Putamen (tissue), 1 donor: ENCODE results near the gene CEL.
"Not testable (repeated sequence)": the region's sequence is repeated elsewhere in the genome, so short reads cannot be mapped to it uniquely, and the experiment has no call there.

Experiments used
- DNase-seq: peaks from one replicate; pipeline ENCODE4 v3.0.0-alpha.2; 2016; ENCODE audit warnings: low spot score

The CEL gene

DNA sequence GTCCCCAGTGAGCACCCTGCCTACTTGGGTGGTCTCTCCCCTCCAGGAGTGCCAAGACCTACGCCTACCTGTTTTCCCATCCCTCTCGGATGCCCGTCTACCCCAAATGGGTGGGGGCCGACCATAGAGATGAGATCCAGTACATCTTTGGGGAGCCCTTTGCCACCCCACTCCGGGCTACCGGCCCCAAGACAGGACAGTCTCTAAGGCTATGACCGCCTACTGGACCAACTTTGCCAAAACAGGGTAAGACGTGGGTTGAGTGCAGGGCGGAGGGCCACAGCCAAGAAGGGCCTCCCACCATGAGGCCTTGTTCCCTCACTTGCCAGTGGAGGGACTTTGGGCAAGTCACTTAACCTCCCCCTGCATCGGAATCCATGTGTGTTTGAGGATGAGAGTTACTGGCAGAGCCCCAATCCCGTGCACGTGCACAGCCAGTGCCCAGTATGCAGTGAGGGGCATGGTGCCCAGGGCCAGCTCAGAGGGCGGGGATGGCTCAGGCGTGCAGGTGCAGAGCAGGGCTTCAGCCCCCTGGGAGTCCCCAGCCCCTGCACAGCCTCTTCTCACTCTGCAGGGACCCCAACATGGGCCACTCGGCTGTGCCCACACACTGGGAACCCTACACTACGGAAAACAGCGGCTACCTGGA lies 24.6 kb downstream of the CEL start:
- not testable (repeated sequence) for DNase-seq

DNA sequence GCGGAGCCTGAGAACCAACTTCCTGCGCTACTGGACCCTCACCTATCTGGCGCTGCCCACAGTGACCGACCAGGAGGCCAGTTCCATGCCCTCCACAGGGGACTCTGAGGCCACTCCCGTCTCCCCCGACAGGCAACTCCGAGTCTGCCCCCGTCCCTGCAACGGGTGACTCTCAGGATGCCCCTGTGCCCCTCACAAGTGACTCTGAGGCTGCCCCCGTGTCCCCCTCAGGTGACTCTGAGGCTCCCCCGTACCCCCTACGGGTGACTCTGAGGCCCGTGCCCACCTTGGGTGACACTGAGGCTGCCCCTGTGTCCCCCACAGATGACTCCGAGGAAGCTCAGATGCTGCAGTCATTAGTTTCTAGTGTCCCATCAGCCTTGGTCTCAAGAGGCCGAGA lies 25.1 kb downstream of the CEL start:
- DNase-seq = no peak

DNA sequence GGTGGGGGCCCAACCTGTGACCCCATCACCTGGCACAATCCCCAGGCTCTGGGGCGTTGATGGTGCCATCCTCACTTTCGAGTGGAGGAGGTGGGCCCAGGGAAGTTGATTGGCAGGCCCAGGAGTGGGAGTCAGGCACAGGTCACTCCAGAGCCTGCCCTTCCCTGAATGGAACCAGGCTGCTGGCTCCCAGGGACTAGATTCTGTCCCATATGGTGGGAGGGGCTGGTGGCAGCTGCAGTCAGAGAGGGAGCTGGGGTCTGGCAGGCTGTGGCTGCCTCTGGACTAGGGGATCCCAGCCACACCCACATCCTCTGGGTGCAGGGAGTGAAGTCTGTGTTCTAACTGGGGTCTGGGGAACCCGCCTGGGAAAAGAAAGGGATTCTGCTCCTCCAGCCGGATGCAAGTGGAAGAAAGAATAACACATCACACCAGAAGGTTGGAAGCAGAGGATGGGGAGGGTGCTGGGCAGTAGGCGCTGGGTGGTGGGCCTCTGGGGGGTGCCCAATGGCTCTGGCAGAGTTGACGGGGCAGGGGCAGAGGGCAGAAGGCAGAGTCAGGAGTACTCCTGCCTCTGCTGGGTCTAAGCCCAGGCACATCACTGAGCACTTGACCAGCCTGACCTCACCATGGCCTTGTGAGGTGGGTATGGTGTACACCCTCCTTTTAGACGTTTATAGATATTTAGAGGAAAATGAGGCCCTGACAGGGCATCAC lies 25.8 kb downstream of the CEL start:
- DNase-seq = no peak

- DNase-seq = no peak
Measured at GRCh38 chr9:133088146-133088750, 26.5 kb downstream of the CEL start.

- no peak for DNase-seq
Measured at GRCh38 chr9:133088756-133089155, 27.0 kb downstream of the CEL start.

DNA sequence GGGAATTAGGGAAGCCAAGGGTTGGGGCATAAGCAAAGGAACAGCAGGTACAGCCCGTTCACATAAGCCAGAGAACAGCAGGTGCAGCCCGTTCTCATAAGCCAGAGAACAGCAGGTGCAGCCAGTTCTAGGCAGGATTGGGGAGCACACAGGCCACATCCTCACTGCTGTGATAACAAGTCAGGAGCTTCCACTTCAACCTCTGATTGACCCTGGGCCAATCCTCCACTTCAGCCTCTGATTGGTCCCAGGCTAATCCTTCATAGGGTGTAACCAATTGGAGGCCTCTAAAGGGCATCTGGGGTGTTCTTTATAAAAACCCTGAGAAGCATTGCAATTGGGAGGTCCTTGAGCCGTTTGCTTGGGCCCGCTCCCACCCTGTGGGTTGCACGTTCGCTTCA lies 27.5 kb downstream of the CEL start:
- DNase-seq = no peak

- DNase-seq = no peak
Measured at GRCh38 chr9:133090187-133090586, 28.4 kb downstream of the CEL start.

DNA sequence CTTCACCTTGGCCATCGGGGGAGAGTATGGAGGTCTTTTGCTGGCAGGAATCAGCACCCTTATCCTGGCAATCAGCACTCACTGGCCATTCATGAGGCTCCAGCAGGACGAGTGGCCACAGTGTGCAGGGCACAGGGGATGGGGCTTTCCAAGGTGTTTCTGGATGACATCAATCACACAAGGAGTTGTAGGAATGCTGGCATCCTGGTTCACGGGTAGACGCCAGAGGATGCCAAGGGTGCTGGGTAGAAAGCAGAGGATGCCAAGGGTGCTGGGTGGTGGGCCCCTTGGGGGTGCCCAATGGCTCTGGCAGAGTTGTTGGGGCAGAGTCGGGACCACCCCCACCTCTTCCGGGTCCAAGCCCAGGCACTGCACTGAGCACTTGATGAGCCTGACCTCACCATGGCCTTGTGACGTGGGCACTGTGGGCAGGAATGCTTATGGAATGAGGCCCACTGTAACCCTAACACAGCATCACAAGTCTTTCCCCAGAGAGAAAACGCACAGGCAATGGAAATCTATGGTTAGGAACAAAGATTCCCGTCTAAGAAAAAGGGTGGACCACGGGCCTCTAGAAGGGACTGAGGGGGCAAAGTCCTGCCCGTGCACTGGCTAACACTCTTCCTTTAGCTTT lies 29.1 kb downstream of the CEL start:
- no peak for DNase-seq

GRCh38 chr9:133094351-133094750 lies 32.6 kb downstream of the CEL start:
- DNase-seq = not testable (repeated sequence)

GRCh38 chr9:133094842-133095393 lies 33.1 kb downstream of the CEL start:
- no peak for DNase-seq

GRCh38 chr9:133098104-133098754 lies 36.4 kb downstream of the CEL start:
- DNase-seq = no peak

DNA sequence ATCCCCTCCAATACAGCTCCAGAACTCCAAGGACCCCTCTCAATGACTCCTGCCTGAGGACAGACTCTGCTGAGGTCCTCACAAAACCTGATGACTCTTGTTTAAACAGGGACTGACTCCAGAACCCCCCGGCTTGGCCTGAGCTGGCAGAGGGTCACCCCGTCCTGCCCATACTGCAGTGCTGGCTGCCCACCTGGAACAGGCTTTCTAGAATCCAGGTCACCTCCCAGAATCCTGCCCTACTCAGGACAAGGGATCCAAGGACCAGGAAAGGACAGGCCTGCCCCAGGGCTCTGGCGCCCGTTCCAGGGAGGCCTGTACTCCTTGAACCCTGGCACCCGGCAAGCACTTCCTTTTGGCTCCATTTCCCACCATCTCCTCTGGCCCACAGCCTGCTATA lies 37.1 kb downstream of the CEL start:
- no peak for DNase-seq

DNA sequence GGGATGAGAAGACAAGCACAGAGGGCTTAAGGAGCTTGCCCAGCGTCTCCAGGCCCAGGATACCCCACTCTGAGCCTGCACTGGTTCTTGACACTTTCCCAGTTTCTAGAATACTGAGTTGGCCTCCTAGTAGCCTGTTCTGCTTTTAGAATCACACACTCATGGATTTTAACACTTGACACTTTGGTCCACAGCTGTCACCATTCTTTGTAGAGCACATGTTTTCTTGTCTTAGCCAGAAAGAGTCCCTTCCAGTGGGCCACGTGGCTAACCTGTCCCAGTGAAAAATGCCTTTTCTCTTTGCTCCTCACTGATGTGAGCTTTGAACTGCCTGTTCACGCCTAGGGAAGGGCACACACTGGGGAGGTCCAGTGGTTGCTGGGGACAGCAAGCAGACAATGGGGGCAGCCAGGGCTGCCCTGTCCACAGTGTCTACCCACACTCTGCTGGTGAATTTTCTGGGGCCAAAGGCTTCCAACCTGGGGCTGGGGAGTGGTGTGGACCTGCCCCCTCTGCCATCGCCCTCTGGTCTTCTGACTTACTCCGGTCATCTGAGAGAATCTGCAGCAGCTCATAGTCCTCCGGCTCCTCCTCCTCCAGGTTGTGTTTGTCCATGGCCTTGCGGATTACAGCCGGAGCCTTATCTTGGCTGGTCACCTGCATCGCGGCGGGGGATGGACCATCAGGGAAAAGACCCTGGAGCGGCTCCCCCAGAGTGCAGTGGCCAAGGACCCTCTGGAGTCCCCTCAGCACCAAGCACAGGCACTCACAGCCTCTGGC lies 38.1 kb downstream of the CEL start:
- no peak for DNase-seq

DNA sequence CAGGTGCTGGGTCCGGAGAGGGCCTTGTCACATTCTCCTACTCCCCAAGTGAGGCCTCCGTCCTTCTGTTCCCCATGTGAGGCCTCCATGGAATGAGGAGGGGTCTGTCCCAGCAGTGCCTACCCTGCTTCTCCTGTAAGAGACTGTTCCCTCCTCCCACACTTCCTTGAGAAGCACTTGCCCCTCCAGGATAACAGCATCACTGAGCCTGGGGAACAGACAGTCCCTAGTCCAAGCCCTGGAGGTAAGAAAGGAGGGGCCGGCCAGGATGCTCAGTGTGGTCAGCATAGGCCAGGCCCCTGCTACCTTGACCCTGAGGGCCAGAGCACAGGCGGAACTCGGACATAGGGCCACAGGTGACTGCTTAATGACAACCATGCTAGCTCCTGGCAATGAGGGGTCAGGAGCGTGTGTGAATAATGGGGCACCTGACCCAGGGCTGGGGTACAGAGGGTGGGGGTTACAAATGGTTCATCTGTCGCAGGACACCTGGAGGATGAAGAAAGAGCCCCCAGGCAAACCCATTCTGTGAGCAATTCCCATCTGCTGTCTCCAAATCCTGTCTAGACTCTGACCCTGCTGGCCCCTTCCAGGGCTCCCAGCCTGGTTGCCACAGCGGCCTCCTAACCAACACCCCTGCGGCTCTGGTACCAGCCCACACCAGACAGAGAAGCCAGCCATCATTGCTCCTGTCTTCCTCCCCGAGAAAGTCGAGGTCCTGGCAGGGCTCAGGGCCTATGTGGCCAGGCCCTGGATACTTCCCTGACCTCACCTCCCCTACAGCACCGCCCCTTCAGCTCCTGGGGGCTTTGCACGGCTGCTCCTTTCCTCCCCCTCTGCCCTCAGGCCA lies 39.0 kb downstream of the CEL start:
- DNase-seq = no peak

- DNase-seq = no peak
Measured at GRCh38 chr9:133101356-133102189, 39.8 kb downstream of the CEL start.

- no peak for DNase-seq
Measured at GRCh38 chr9:133102190-133103021, 40.6 kb downstream of the CEL start.

DNA sequence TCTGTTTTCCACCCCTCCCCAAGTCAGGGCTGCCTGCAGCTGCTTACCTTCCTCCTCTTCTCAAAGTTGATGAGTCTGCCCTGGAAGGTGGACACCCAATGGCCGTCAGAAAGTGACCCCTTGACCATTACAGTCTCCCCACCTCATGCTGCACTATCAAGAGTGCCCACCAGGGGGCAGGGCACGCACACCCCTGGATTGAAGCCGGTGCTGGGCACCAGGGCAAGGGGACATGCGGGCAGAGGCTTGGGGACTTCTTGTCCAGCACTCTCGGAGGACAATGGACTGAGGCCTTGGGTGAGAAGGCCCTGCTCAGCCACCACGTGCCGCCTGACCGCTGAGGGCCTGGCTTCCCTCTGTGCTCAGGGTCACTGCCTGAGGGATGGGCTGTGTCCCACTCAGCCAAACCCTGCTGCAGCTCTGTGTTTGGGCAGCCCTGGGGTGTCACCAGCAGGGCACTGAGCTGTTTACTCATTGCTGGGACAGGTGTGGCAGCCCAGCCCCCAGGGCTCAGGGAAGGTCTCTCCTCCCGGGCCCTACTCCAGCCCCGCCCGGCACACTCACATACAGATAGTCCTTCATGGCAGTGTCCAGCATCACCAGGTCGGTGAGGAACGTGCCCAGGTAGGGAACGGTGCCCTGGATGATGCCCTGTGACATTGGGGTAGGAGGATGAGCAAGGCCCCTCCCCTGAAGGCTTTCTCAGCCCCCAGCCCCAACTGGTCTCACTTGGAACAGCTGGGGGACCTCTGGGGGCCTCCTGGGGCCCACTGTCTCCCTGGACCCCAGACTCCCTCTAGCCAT lies 41.6 kb downstream of the CEL start:
- DNase-seq = peak; percentile 75
